Endothelial cell of umbilical vein (primary cell): ENCODE results near the gene PET100. TPM values are rescaled to one million over a fixed set of nuclear protein-coding genes. Genes with fewer than 3 reads are reported as not detected.
A peak's percentile ranks its signal among the peaks of the same experiment; 100 is the strongest.

Experiments
- BruUV-seq: library from RNA; stranded (reverse); fragments of 400-500 nt; replicated peaks from 2 replicates; lab custom pipeline; 2021; lab: Mats Ljungman, UMichigan
- CTCF ChIA-PET: fragments of 300-600, 350-600 bp; sonication (Branson Sonifier 250); formaldehyde crosslinking; loops from one replicate; lab custom pipeline; 2021; ENCODE audit warnings: antibody characterized with exemption, inconsistent platforms; lab: Charles Lee
- POLR2A ChIA-PET: fragments of 300-600, 350-600 bp; sonication (Branson Sonifier 250); formaldehyde crosslinking; loops from one replicate; lab custom pipeline; 2021; ENCODE audit warnings: antibody characterized with exemption, inconsistent platforms; lab: Charles Lee
- DNase-seq: peaks from one replicate; pipeline ENCODE4 v3.0.0-alpha.2; 2011; ENCODE audit warnings: low read depth, low spot score
- FAIRE-seq: peaks from 2 replicates; lab custom pipeline; 2011; peaks lifted over from hg19 to GRCh38; lab: Jason Lieb, UNC
- H2AFZ ChIP-seq: 2 replicates; pipeline ENCODE4 v1.6.0; 2012; ENCODE audit warnings: low read depth, low read length, control low read depth, inconsistent platforms
- H3K27ac ChIP-seq: 2 replicates; pipeline ENCODE4 v1.5.1; 2011; ENCODE audit warnings: low read depth, mild to moderate bottlenecking, control low read depth, low read length, moderate library complexity; ENCODE audit not compliant: insufficient read depth
- H3K27me3 ChIP-seq, 2 experiments: 2 replicates each; pipeline versions ENCODE4 v1.6.0 to v1.6.1; 2011; ENCODE audit warnings: low read length in 2 of 2, mixed read lengths in 1 of 2; ENCODE audit not compliant: control insufficient read depth in 2 of 2, insufficient read depth in 2 of 2
- H3K36me3 ChIP-seq, 2 experiments: 2 replicates in 1 of 2; 3 replicates in 1 of 2; pipeline ENCODE4 v1.5.1; 2011; ENCODE audit warnings: low read length in 2 of 2, mild to moderate bottlenecking in 1 of 2, moderate library complexity in 1 of 2; ENCODE audit not compliant: control insufficient read depth in 2 of 2, insufficient read depth in 2 of 2; ENCODE audit errors: extremely low read depth in 1 of 2
- H3K4me1 ChIP-seq: 3 replicates; pipeline ENCODE4 v1.5.1; 2011; ENCODE audit warnings: mild to moderate bottlenecking, low read length; ENCODE audit not compliant: control insufficient read depth, insufficient read depth; ENCODE audit errors: extremely low read depth
- H3K4me2 ChIP-seq: 2 replicates; pipeline ENCODE4 v1.6.1; 2011; ENCODE audit warnings: low read length, control low read depth, mixed read lengths; ENCODE audit not compliant: insufficient read depth
- H3K4me3 ChIP-seq, 3 experiments: fragments of 200-600 bp in 1 of 3; sonication (generic), shearing (Covaris generic) in 1 of 3; replicated peaks in 1 of 3; 2 replicates each; pipeline ENCODE4 v1.5.1; 2011 to 2016; ENCODE audit warnings: control low read depth in 3 of 3, low read length in 3 of 3, mild to moderate bottlenecking in 2 of 3, inconsistent platforms in 1 of 3, low read depth in 1 of 3, moderate library complexity in 1 of 3; ENCODE audit not compliant: insufficient read depth in 1 of 3
- H3K79me2 ChIP-seq: 2 replicates; pipeline ENCODE4 v1.6.0; 2012; ENCODE audit warnings: low read length, inconsistent platforms; ENCODE audit not compliant: control insufficient read depth, insufficient read depth
- H3K9ac ChIP-seq: replicated peaks from 2 replicates; pipeline ENCODE3; 2011; ENCODE audit warnings: low read length, control low read depth; ENCODE audit not compliant: insufficient read depth; ENCODE audit errors: extremely low read depth
- H3K9me1 ChIP-seq: replicated peaks from 3 replicates; pipeline ENCODE4 v1.6.0; 2011; ENCODE audit warnings: mild to moderate bottlenecking, low read length; ENCODE audit not compliant: control insufficient read depth, insufficient read depth; ENCODE audit errors: extremely low read depth
- H3K9me3 ChIP-seq: replicated peaks from 2 replicates; pipeline ENCODE4 v1.5.1; 2012; ENCODE audit warnings: low read length, inconsistent platforms; ENCODE audit not compliant: control insufficient read depth, insufficient read depth
- H4K20me1 ChIP-seq: replicated peaks from 2 replicates; pipeline ENCODE3; 2011; ENCODE audit warnings: mild to moderate bottlenecking, low read length; ENCODE audit not compliant: control insufficient read depth, insufficient read depth; ENCODE audit errors: extremely low read depth
- EZH2 ChIP-seq: IDR thresholded peaks from 2 replicates; pipeline ENCODE4 v1.6.1; 2012; ENCODE audit warnings: borderline replicate concordance, low read depth, mild to moderate bottlenecking, moderate library complexity, low read length, inconsistent platforms; ENCODE audit not compliant: severe bottlenecking
- FOS ChIP-seq: IDR thresholded peaks from 2 replicates; pipeline ENCODE4 v1.6.1; 2011; ENCODE audit warnings: mild to moderate bottlenecking, low read length, moderate library complexity, borderline replicate concordance; ENCODE audit not compliant: insufficient read depth
- GATA2 ChIP-seq: IDR thresholded peaks from 2 replicates; pipeline ENCODE4 v1.7.0; 2011; ENCODE audit warnings: low read depth, mild to moderate bottlenecking, moderate library complexity, mixed read lengths, low read length; ENCODE audit not compliant: insufficient read length, insufficient read depth
- JUN ChIP-seq: IDR thresholded peaks from 2 replicates; pipeline ENCODE4 v1.6.1; 2011; ENCODE audit warnings: borderline replicate concordance, low read depth; ENCODE audit not compliant: insufficient read length, insufficient read depth
- MAX ChIP-seq: IDR thresholded peaks from 2 replicates; pipeline ENCODE4 v1.6.1; 2011; ENCODE audit not compliant: insufficient read depth, insufficient read length
- MYC ChIP-seq: IDR thresholded peaks from one replicate; pipeline ENCODE4 v1.6.1; 2011; ENCODE audit warnings: mild to moderate bottlenecking, low read depth, low read length
- POLR2A ChIP-seq: IDR thresholded peaks from 2 replicates; pipeline ENCODE4 v1.6.1; 2012; ENCODE audit warnings: low read depth, mild to moderate bottlenecking, control low read depth, low read length
- POLR2AphosphoS5 ChIP-seq: IDR thresholded peaks from 2 replicates; pipeline ENCODE4 v1.6.1; 2012; ENCODE audit warnings: low read depth, mild to moderate bottlenecking, control low read depth, low read length, moderate library complexity; ENCODE audit not compliant: insufficient read depth
- dilution Hi-C: fragments of 300-500 bp; cut with MboI; formaldehyde crosslinking; loops from one replicate; pipeline ENCODE4 v1.15.0; 2019; ENCODE audit warnings: low sequenced_read_pairs; ENCODE audit not compliant: extremely low pct_ligation_motif_present
- intact Hi-C: fragments of 100-400 bp; cut with micrococcal nuclease; formaldehyde crosslinking; loops from one replicate; pipeline ENCODE4 v1.10.0; 2022
- polyA plus RNA-seq, 4 experiments: library from polyadenylated mRNA; depleted of rRNA in 3 of 4; stranded (reverse) in 3 of 4; unstranded in 1 of 4; fragments of >200 nt; gene quantifications; 2 replicates each; pipeline versions ENCODE4 v1.2.1 to v1.2.3, GENCODE V29; 2011 to 2012; ENCODE audit warnings: missing spikeins in 1 of 4
- total RNA-seq: library from RNA; stranded (reverse); gene quantifications from 2 replicates; pipeline ENCODE4 v1.2.3, GENCODE V29; 2021
- TF ChIP-seq, protein P1 (sequence below), 2 donors: IDR thresholded peaks; 1 replicate in 1 of 2; 2 replicates in 1 of 2; pipeline ENCODE4 v1.5.1; 2011; ENCODE audit warnings: low read length in 2 of 2, mild to moderate bottlenecking in 2 of 2, moderate library complexity in 2 of 2, control low read depth in 1 of 2, inconsistent platforms in 1 of 2, low read depth in 1 of 2; ENCODE audit not compliant: insufficient read depth in 1 of 2; ENCODE audit errors: extremely low read depth in 1 of 2

The PET100 gene
- total and polyA plus RNA-seq, 2 donors (not counting 3 experiments of a cell fraction or from before 2014, with no cell fraction given), result 55.0 to 172 TPM

DNA sequence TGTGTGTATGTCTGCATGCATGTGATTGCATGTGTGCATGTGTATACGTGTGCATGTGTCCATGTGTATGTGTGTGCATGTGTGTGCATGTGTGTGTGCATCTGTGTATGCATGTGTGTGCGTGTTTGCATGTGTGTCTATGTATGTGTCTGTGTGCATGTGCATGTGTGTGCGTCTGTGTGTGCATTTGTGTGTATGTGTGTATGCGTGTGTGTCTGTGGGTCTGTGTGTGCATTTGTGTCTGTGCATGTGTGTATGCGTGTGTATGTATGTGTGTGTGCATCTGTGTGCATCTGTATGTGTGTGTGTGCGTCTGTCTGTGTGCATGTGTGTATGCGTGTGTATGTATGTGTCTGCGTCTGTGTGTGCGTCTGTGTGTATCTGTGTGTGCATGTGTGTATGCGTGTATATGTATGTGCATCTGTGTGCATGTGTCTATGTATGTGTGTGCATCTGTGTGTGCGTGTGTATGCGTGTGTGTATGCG is 10.3 kb downstream of the PET100 start:
- Histone ChIP-seq H3K9me3 (no peaks in the 10 kb centered on the region), H2AFZ (no peak overlapping the region), H3K4me2 (no peak overlapping the region), H3K79me2 (no peaks in the 10 kb centered on the region), H3K4me1 (peaks cover 7% of the 10 kb centered on the region), H4K20me1 (no peaks in the 10 kb centered on the region), H3K27ac (no peak overlapping the region), H3K9me1 (no peaks in the 10 kb centered on the region), H3K27me3 (no peaks in the 10 kb centered on the region), H3K36me3 (no peaks in the 10 kb centered on the region), H3K4me3 (no peak overlapping the region), H3K9ac (no peak overlapping the region)
- BruUV-seq, result no TSS peak
- DNase-seq (no peak), FAIRE-seq (no peak)
- TF ChIP-seq MAX, result peak; percentile 62
- TF ChIP-seq EZH2, result no peak
- POLR2A ChIA-PET, result no interaction called here
- dilution Hi-C loops (no loop called here), intact Hi-C loops (no loop called here)
- CTCF ChIA-PET, result no interaction called here

- Histone ChIP-seq H3K4me1 (peaks cover 7% of the 10 kb centered on the region), H3K9me1 (no peaks in the 10 kb centered on the region), H3K27ac (no peak overlapping the region), H3K9me3 (no peaks in the 10 kb centered on the region), H3K4me3 (no peak overlapping the region), H2AFZ (no peak overlapping the region), H3K36me3 (no peaks in the 10 kb centered on the region), H3K27me3 (no peaks in the 10 kb centered on the region), H3K79me2 (no peaks in the 10 kb centered on the region), H4K20me1 (no peaks in the 10 kb centered on the region), H3K9ac (no peak overlapping the region), H3K4me2 (no peak overlapping the region)
- DNase-seq (no peak), FAIRE-seq (no peak)
- CTCF ChIA-PET, result interaction anchor here (0.9 to 2.3 kb wide), 6 partner anchors 11 to 212 kb away, joined by 3 to 8 read pairs (median 6); partner anchors contain the start of genes PET100, TRAPPC5 and XAB2
- dilution Hi-C loops (no loop called here), intact Hi-C loops (no loop called here)
- no TSS peak for BruUV-seq
- no peak for TF ChIP-seq GATA2
- TF ChIP-seq EZH2, result no peak
- no peak for TF ChIP-seq JUN
- TF ChIP-seq FOS, result no peak
- TF ChIP-seq POLR2A, result no peak
- TF ChIP-seq, protein P1, sequence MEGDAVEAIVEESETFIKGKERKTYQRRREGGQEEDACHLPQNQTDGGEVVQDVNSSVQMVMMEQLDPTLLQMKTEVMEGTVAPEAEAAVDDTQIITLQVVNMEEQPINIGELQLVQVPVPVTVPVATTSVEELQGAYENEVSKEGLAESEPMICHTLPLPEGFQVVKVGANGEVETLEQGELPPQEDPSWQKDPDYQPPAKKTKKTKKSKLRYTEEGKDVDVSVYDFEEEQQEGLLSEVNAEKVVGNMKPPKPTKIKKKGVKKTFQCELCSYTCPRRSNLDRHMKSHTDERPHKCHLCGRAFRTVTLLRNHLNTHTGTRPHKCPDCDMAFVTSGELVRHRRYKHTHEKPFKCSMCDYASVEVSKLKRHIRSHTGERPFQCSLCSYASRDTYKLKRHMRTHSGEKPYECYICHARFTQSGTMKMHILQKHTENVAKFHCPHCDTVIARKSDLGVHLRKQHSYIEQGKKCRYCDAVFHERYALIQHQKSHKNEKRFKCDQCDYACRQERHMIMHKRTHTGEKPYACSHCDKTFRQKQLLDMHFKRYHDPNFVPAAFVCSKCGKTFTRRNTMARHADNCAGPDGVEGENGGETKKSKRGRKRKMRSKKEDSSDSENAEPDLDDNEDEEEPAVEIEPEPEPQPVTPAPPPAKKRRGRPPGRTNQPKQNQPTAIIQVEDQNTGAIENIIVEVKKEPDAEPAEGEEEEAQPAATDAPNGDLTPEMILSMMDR (IDR thresholded peaks at IDR 0.05; ENCODE audit: extremely low read depth in 1 of 2, insufficient read depth in 1 of 2, low read depth in 1 of 2, low read length in 2 of 2), result no peak
- TF ChIP-seq POLR2AphosphoS5, result no peak
- no peak for TF ChIP-seq MYC
- no peak for TF ChIP-seq MAX
- POLR2A ChIA-PET, result no interaction called here
These were observed 11.2 kb downstream of the PET100 start for GRCh38 chr19:7640803-7641202.
